Epidermal melanocyte (primary cell): ENCODE data around the gene HOXA6.

Experiments used
- DNase-seq: peaks from one replicate; pipeline ENCODE4 v3.0.0; 2011; ENCODE audit warnings: low spot score; ENCODE audit not compliant: insufficient read length

HOXA6 gene

GRCh38 chr7:27124096-27124901 lies 23.3 kb downstream of the HOXA6 start:
- DNase-seq: no peak

- no peak for DNase-seq
Measured at GRCh38 chr7:27123477-27124053, 24.0 kb downstream of the HOXA6 start.

- DNase-seq: peak; percentile 95
Measured at GRCh38 chr7:27123007-27123476, 24.5 kb downstream of the HOXA6 start.

DNA sequence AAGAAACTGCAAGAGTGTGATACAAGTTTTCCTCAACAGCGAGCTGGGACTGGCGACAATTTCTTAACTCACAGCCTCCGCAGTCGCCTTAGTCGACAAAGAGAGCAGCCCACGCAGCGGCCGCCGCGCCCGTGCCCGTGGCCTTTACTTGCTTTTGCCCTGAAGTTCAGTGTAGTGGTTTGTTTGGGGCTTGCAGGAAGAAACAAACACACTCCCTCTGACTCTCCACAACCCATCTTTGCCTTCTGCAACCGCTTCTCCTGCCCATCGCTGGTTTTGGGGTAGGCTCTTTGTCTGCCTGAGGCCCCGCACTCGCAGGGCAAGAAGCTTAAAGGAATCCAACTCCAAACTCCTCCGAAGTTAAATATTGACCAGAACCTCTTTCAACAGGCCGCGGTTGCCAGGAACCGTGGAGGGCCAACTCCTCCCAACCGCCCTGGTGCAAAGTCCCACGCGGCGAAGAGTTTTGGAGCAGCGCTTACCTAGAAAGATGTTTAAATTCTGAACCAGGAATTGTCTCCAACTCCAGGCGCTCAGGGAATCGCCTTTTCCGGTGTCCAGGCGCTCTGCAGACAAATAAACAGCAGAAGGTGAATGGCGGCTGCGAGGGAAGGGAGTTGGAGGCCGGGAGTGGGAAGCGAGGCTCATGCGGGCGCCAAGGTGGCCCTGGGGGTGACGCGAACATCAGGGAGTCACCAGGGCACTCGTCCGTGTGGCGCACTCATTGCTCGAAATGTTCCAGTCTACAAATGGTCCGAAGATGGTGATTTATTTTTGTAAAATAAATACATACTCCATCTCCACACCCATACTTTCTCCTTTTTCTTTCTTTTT lies 25.3 kb downstream of the HOXA6 start:
- no peak for DNase-seq

DNA sequence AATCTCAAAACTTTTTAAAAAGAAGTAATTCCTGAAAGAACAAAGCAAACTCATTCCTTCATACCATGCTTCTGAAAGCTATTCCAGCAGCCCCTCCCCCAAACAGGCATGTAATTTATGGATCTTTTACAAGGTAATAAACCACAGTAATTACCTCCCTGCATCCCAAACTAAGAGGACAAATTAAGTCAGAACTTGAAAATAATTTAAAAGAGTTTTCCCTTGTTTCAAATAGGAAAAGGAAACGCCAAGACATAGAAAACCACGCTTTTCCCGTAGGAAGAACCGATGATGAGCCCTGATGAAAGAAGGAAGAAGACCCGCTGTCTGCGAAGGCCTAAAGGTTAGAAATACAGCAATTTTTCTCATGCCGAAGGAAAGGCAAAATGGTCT lies 25.9 kb downstream of the HOXA6 start:
- DNase-seq: no peak

DNA sequence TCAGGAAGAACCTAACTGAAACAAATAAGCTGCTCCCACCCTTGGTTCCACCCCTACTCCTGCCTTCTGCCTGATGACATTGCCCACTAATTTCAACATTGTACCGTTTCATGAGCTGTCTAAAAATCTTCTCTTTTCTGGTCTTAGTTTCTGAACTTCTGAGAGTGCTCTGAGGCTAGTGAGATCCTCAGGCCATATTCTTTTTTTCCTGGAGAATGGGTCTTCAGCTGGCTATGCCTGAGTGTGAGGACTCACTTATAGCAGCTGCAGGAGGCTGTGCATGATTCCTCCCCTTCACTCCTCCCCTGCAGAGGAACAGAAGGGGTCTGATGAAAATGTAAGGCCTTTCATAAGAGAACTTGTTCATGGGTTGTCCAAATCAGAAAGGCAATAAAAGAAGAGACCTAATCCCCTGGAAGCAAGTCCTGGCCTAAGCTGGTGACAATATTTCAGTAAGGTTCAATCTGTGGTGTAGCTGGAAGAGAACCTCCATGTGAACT lies 28.1 kb downstream of the HOXA6 start:
- no peak for DNase-seq

GRCh38 chr7:27118580-27118979 lies 29.0 kb downstream of the HOXA6 start:
- no peak for DNase-seq

DNA sequence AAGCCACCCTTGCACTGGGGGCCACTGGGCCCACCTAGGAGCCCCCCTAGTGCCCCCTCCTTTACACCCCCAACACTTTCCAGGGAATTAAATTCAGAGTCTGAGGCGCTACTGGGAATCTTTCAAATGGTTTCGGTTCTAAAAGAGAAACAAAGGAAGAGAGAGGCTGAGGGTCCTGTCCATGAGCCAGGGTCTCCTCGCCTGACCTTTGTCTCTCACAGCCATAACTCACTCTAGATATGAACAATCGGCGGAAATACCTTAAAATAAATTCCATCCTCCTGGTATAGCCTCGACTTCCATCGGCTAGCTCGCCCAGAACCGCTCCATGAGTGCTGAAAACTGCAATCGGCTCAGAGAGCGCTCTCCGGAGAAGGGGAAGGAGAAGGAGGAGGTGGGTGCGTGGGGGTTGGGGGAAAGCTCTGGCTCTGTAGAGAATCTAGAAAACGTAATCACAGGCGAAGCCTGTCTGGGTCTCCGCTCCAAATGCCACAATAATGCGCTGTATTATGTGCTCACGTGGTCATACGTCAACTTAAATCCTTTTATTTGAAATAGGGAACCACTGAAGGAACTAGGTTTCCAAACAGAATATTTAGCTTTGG lies 29.6 kb downstream of the HOXA6 start:
- DNase-seq: no peak

GRCh38 chr7:27116962-27117886 lies 30.4 kb downstream of the HOXA6 start:
- DNase-seq: no peak

GRCh38 chr7:27116031-27116961 lies 31.3 kb downstream of the HOXA6 start:
- DNase-seq: no peak

DNA sequence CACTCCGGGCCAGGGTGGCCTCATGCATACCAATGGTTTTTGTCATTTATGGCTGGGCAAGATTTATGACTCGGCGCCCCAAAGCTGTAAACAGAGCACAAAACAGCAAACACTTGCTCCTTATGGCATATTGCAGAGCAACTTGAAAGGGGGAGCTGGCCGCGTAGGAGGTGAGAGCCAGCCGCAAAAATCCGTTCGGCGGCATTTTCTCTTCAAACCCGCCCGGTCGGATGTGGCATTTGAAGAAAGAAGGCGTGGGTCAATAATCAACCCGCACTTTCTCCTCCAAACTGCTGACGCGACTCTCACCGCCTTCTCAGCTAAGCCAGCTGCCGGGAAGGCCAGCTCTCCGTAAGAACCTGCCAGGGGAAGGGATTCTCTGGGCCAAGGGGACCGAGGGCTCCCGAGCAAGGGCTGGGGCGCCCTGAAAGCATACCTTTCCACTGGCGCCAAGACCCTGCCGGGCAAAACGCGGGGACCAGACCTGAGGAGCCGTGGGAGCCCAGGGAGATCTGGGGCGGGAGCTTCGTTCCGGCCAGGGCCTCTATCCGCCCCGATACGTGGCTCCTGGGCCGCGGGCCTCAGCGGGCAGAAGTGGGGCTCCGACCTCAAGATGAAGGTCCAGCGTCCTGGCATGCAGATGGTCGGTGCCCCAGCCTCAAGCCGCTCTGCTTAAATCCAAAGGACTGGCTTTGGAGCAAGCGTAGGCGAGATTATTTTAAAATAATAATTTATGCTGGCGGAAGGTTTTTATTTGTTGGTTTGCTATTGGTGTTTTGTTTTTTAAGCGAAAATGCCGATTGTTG lies 32.1 kb downstream of the HOXA6 start:
- DNase-seq: no peak

DNA sequence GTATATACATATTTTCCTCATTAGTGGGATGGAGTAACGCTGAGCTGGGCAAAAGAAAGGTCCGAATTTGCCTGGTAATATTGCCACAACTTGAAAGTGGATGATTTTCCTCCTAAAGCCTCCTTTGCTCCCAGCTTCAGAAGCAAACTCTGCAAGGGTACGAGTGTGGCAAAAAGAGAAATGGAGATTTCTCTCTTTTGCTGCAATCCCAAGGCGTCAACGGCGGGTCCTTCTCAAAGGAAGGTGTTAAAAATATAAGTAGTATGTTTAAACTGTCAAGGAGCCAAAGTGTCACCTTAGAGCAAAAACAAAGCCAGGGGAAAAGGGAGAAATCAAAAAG lies 32.7 kb downstream of the HOXA6 start:
- no peak for DNase-seq

GRCh38 chr7:27113991-27114769 lies 33.4 kb downstream of the HOXA6 start:
- DNase-seq: no peak

DNA sequence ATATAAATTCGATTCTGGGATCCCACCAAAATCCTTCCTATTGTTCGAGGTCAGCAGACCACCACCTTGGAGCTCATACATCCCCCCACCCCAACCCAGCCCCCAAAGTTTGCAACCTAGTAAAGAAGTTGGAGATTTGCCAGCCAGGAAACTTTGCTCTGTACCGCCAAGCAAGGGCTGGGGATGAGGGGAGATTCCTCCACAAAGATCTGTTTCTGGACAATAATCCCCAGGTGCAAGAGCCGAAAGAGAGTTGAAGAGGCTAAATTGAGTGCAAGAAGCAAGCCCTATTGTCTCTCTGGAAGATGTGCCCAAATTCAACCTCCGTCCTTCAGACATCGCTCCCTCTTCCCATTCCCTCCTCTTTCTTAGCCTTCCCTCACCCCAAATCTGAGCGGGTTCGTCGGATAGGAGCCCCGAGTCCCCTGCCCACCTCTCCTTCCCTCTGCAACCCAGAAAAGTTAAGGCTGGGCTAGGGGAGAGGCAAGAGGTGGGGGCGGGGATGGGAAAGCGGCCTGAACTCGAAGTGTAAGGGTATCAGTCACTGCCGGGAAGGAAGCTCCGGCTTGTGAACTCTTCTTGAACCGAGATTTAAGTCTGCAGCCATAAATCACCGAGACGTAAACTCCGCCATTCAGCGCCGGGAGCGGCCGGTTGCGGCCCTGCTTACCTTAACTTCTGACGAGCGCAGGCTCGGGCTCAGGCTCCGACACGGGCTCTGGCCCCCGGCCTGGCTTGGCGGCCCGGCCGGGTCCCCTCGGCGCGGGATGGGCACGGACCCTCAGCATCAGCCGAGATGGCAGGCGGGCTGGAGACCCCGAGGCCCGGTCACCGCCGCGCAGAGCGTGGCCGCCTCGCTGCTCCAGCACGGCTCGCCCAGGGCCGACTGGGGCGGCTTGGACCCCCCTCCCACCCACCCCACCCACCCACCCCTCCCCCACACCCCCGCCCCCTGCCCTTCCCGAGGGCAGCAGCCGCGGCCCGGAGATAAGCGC lies 34.3 kb downstream of the HOXA6 start:
- DNase-seq: no peak

- no peak for DNase-seq
Measured at GRCh38 chr7:27112361-27112760, 35.2 kb downstream of the HOXA6 start.

DNA sequence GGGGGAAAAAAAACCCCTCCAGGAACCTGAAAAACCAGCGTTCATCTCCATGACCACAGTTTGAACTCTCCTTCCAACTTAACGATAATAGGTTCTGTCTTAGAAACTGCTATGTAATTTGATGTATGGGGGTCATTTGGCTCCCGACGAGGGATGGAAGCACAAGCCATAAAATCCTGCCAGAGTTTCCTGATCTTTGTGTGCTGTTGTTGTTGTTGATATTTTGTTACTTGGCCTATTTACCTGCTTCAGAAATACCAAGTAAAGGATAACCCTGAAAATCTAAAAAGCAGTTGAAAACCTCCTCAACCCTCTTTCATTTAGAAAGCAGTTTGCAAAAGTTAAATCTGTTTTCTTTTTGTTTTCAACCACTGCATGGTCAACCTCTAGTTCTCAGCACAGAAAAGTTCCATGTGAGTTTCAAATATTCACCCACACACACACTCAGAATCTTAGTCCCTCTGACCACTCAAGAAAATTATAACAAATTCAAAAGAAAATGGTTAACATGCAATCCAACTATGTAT lies 35.8 kb downstream of the HOXA6 start:
- DNase-seq: no peak
